Upper lobe of left lung (tissue), 4 donors: Measurements from ENCODE around the gene STEAP1B.
"Not testable (repeated sequence)": the region's sequence is repeated elsewhere in the genome, so short reads cannot be mapped to it uniquely, and the experiment has no call there.

ENCODE experiments used
- CTCF ChIP-seq, 6 experiments: fragments of 450-650 bp in 4 of 6; fragments of 200-600 bp in 2 of 6; sonication (generic) in 2 of 6; IDR thresholded peaks; one replicate each; pipeline ENCODE4 v1.5.1; 2016 to 2019; ENCODE audit warnings: antibody characterized with exemption in 6 of 6
- POLR2AphosphoS5 ChIP-seq, 2 donors: sonication (generic); formaldehyde crosslinking; IDR thresholded peaks; one replicate each; pipeline ENCODE4 v1.5.1; 2017; ENCODE audit warnings: antibody characterized with exemption in 2 of 2

- not testable (repeated sequence) for TF ChIP-seq CTCF, POLR2AphosphoS5 (IDR thresholded peaks at IDR 0.05)
Observed at GRCh38 chr7:22504519-22504918, 4.5 kb upstream of the STEAP1B start.
